SU-DHL-6 (cell line): Measurements from ENCODE around the gene LMTK3.

Source experiments
- H2AFZ ChIP-seq: fragments of 200-600 bp; sonication (generic); 2 replicates; pipeline ENCODE4 v1.6.1; 2014; ENCODE audit warnings: low read depth, mild to moderate bottlenecking, moderate library complexity, mixed read lengths, antibody characterized with exemption, low read length; ENCODE audit not compliant: severe bottlenecking
- H3F3A ChIP-seq: fragments of 200-600 bp; shearing (Covaris generic); 2 replicates; pipeline ENCODE4 v1.6.0; 2016; ENCODE audit warnings: antibody characterized with exemption, mild to moderate bottlenecking; ENCODE audit not compliant: insufficient read depth
- H3K27ac ChIP-seq: fragments of 200-600 bp; sonication (generic); 2 replicates; pipeline ENCODE4 v1.5.1; 2016; ENCODE audit warnings: low read depth, mild to moderate bottlenecking, low read length, moderate library complexity, mixed read lengths
- H3K27me3 ChIP-seq: fragments of 200-600 bp; sonication (generic), shearing (Covaris generic); 2 replicates; pipeline ENCODE4 v1.6.0; 2014; ENCODE audit warnings: mild to moderate bottlenecking, low read length
- H3K36me3 ChIP-seq: fragments of 200-600 bp; sonication (generic); 2 replicates; pipeline ENCODE4 v1.6.1; 2014; ENCODE audit warnings: mild to moderate bottlenecking, low read length, mixed read lengths
- H3K4me2 ChIP-seq: fragments of 300-600, 200-600 bp; shearing (Covaris generic), sonication (generic); 2 replicates; pipeline ENCODE4 v1.6.0; 2014; ENCODE audit warnings: low read length, low read depth, mild to moderate bottlenecking; ENCODE audit not compliant: poor library complexity, severe bottlenecking
- H3K4me3 ChIP-seq: fragments of 200-600 bp; sonication (generic); 2 replicates; pipeline ENCODE4 v1.5.1; 2014; ENCODE audit warnings: antibody characterized with exemption, low read length, mild to moderate bottlenecking, mixed read lengths; ENCODE audit not compliant: insufficient read depth, poor library complexity, severe bottlenecking
- H3K79me2 ChIP-seq: fragments of 200-600 bp; sonication (generic); 2 replicates; pipeline ENCODE4 v1.6.1; 2014; ENCODE audit warnings: mild to moderate bottlenecking, low read length, moderate library complexity; ENCODE audit not compliant: insufficient read depth
- H3K9ac ChIP-seq: fragments of 200-600 bp; sonication (generic); 2 replicates; pipeline ENCODE4 v1.7.0; 2014; ENCODE audit warnings: mild to moderate bottlenecking, low read length
- H3K9me2 ChIP-seq: fragments of 200-600 bp; sonication (generic); replicated peaks from 2 replicates; pipeline ENCODE4 v1.6.1; 2014; ENCODE audit warnings: low read length; ENCODE audit not compliant: insufficient read depth
- H3K9me3 ChIP-seq: fragments of 200-600 bp; sonication (generic); 2 replicates; pipeline ENCODE4 v1.6.1; 2014; ENCODE audit warnings: low read length, mixed read lengths; ENCODE audit not compliant: insufficient read depth
- H4K20me1 ChIP-seq: fragments of 200-600 bp; sonication (generic); 2 replicates; pipeline ENCODE4 v1.6.1; 2014; ENCODE audit warnings: low read depth, mild to moderate bottlenecking, antibody characterized with exemption, low read length, moderate library complexity, mixed read lengths
- CTCF ChIP-seq: fragments of 200-600 bp; sonication (generic); IDR thresholded peaks from one replicate; pipeline ENCODE4 v1.5.1; 2017; ENCODE audit warnings: antibody characterized with exemption, mild to moderate bottlenecking, low read length, moderate library complexity; ENCODE audit not compliant: insufficient read depth, poor library complexity, severe bottlenecking
- EZH2phosphoT487 ChIP-seq: fragments of 200-600 bp; sonication (generic), shearing (Covaris generic); conservative IDR thresholded peaks from 2 replicates; pipeline ENCODE4 v1.6.1; 2018; ENCODE audit warnings: mild to moderate bottlenecking, antibody characterized with exemption, low read length, moderate library complexity, mixed read lengths

LMTK3 gene

DNA sequence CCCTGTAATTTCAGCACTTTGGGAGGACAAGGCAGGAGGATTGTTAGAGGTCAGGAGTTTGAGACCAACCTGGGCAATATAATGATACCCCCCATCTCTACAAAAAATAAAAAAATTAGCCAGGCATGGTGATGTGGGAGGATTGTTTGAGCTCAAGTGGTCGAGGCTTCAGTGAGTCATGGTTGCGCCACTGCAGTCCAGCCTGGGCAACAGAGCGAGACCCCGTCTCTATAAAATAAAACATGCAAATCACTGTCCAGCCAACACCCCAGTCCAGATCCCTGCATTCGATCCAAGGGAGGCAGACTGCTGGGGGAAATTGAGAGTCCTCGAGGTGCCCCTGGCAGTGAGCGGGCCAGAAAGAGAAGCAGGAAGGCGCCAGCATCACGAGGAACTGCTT is 35.5 kb downstream of the LMTK3 start:
- Histone ChIP-seq H4K20me1 (no peaks in the 10 kb centered on the region), H3K4me3 (no peak overlapping the region), H3F3A (no peaks in the 10 kb centered on the region), H3K79me2 (no peaks in the 10 kb centered on the region), H3K36me3 (no peaks in the 10 kb centered on the region), H2AFZ (no peak overlapping the region), H3K9me2 (no peaks in the 10 kb centered on the region), H3K27me3 (no peaks in the 10 kb centered on the region), H3K9ac (no peak overlapping the region), H3K4me2 (no peak overlapping the region), H3K9me3 (no peaks in the 10 kb centered on the region), H3K27ac (no peak overlapping the region)
- no peak for TF ChIP-seq EZH2phosphoT487
- TF ChIP-seq CTCF, result no peak

DNA sequence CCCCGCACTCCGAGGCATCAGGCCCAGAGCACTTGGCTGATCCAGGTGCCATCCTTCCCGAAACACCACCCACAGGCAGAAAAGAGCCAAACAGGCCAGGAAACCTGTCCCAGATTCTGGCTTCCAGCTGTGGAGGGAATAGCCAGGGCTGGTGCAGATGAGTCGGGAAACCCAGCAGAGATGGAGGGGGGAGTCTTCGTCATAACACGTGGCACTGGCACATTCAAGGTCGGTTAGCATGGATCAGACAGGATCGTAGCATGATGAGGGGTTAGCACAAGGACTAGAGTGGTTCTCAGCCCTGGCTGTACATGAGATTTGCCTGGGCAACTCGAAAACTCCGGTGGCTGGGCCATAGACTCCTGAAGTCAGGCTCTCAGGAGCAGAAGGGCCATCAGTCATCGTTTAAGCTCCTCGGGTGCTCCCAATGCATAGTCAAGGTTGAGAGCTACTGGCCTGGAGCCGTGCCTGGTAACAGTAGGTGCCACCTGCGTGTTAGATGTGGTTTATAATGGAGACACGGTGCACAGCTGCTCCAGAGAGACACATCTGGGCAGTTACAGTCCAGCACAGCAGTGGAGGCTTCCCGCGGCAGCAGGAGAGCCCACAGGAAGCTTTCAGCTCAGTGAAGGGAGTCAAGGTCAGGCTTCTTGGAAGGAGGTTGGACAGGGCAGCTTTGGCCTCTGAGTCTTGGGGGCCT is 36.1 kb downstream of the LMTK3 start:
- Histone ChIP-seq H3K9ac (no peak overlapping the region), H3K4me2 (no peak overlapping the region), H3K79me2 (no peaks in the 10 kb centered on the region), H3F3A (no peaks in the 10 kb centered on the region), H2AFZ (no peak overlapping the region), H3K9me3 (no peaks in the 10 kb centered on the region), H3K27me3 (no peaks in the 10 kb centered on the region), H3K9me2 (no peaks in the 10 kb centered on the region), H4K20me1 (no peaks in the 10 kb centered on the region), H3K27ac (no peak overlapping the region), H3K4me3 (no peak overlapping the region), H3K36me3 (no peaks in the 10 kb centered on the region)
- TF ChIP-seq EZH2phosphoT487 (no peak), CTCF (no peak)

DNA sequence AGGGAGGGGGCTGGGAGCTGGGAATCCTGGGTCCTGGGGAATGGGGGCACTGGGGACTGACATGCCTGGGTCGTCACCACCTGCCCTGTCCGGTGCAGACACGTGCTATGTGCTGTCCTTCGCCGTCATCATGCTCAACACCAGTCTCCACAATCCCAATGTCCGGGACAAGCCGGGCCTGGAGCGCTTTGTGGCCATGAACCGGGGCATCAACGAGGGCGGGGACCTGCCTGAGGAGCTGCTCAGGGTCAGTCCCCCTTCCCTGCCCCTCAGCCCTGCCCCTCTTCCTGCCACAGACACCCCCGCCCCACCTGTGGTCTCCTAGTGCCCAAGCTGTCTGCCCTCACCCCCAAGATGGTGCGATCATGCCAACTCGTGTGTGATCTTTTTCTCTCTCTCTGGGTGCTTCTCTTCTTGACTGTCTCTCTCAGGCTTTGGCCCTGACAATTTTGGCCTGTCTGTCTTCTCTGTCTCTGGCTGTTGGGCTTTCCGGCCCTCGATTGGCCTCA is 37.5 kb downstream of the LMTK3 start:
- Histone ChIP-seq H3K9me2 (no peaks in the 10 kb centered on the region), H3K36me3 (no peaks in the 10 kb centered on the region), H3K9me3 (no peaks in the 10 kb centered on the region), H3K4me3 (no peak overlapping the region), H4K20me1 (no peaks in the 10 kb centered on the region), H3F3A (no peaks in the 10 kb centered on the region), H3K27ac (no peak overlapping the region), H3K27me3 (no peaks in the 10 kb centered on the region), H3K79me2 (0 out of 2 replicates have a peak, but pooled peaks cover 3% of the 10 kb centered on the region), H3K4me2 (no peak overlapping the region), H3K9ac (no peak overlapping the region), H2AFZ (no peak overlapping the region)
- TF ChIP-seq CTCF (no peak), EZH2phosphoT487 (no peak)
